ENCODE measurements around the gene MATN3. TPM values are rescaled to one million over a fixed set of nuclear protein-coding genes. Genes with fewer than 3 reads are reported as not detected.

MATN3 gene
- total RNA-seq, 4 donors from 2014 or later: 0.11 to 1.5 (median 0.60) TPM

- DNase-seq (ENCODE audit: low spot score in 2 of 2): no peak
- intact Hi-C loops (cut with DNase I; ENCODE audit: low total_unique reads): no loop called here
- TF ChIP-seq CTCF (IDR thresholded peaks at IDR 0.05) (no peak), POLR2A (IDR thresholded peaks at IDR 0.05) (no peak)
- no peak overlapping the region for H3K4me3 ChIP-seq (ENCODE audit: low read depth, poor library complexity, severe bottlenecking)
Observed at GRCh38 chr2:20016346-20016745, 3.9 kb upstream of the MATN3 start.

GRCh38 chr2:20015482-20016083, 3.1 kb upstream of the MATN3 start:
- no peak overlapping the region for H3K4me3 ChIP-seq (ENCODE audit: low read depth, poor library complexity, severe bottlenecking)
- DNase-seq (ENCODE audit: low spot score in 2 of 2): no peak
- no peak for TF ChIP-seq POLR2A (IDR thresholded peaks at IDR 0.05)
- TF ChIP-seq CTCF (IDR thresholded peaks at IDR 0.05): no peak
- intact Hi-C loops (cut with DNase I; ENCODE audit: low total_unique reads): no loop called here
- WGBS, 2 donors: 22 to 26% methylated on average over 2 of the region's 2 CpGs

- TF ChIP-seq POLR2A (IDR thresholded peaks at IDR 0.05) (no peak), CTCF (IDR thresholded peaks at IDR 0.05) (no peak)
- intact Hi-C loops (cut with DNase I; ENCODE audit: low total_unique reads): loop anchor here (5.0 kb wide), 1 partner anchor 84 kb away; no protein-coding TSS in a partner anchor
- DNase-seq (ENCODE audit: low spot score in 2 of 2): no peak
- WGBS, 2 donors: 58 to 60% methylated on average over 15 of the region's 15 CpGs
- H3K4me3 ChIP-seq (ENCODE audit: low read depth, poor library complexity, severe bottlenecking): no peak overlapping the region
Observed at GRCh38 chr2:20013126-20013849, 820 bp upstream of the MATN3 start.

- WGBS, 2 donors: 28 to 32% methylated on average over 4 of the region's 4 CpGs
- H3K4me3 ChIP-seq (ENCODE audit: low read depth, poor library complexity, severe bottlenecking): no peak overlapping the region
- DNase-seq (ENCODE audit: low spot score in 2 of 2): no peak
- intact Hi-C loops (cut with DNase I; ENCODE audit: low total_unique reads): loop anchor here (5.0 kb wide), 1 partner anchor 85 kb away; no protein-coding TSS in a partner anchor
- no peak for TF ChIP-seq CTCF (IDR thresholded peaks at IDR 0.05)
- TF ChIP-seq POLR2A (IDR thresholded peaks at IDR 0.05): no peak
Observed at GRCh38 chr2:20012032-20012281, 511 bp downstream of the MATN3 start.

- intact Hi-C loops (cut with DNase I; ENCODE audit: low total_unique reads): loop anchor here (5.0 kb wide), 1 partner anchor 86 kb away; no protein-coding TSS in a partner anchor
- no peak for TF ChIP-seq POLR2A (IDR thresholded peaks at IDR 0.05)
- no peak for DNase-seq (ENCODE audit: low spot score in 2 of 2)
- WGBS, 2 donors: 75 to 76% methylated on average over 14 of the region's 14 CpGs
- no peak overlapping the region for H3K4me3 ChIP-seq (ENCODE audit: low read depth, poor library complexity, severe bottlenecking)
Observed at GRCh38 chr2:20011276-20012031, 1.0 kb downstream of the MATN3 start.

GRCh38 chr2:20008703-20009102, 3.8 kb downstream of the MATN3 start:
- 78 to 80% methylated on average over 5 of the region's 5 CpGs for WGBS, 2 donors
- TF ChIP-seq POLR2A (IDR thresholded peaks at IDR 0.05): no peak
- TF ChIP-seq CTCF (IDR thresholded peaks at IDR 0.05): no peak
- intact Hi-C loops (cut with DNase I; ENCODE audit: low total_unique reads): no loop called here
- DNase-seq (ENCODE audit: low spot score in 2 of 2): no peak
- no peak overlapping the region for H3K4me3 ChIP-seq (ENCODE audit: low read depth, poor library complexity, severe bottlenecking)

Measured in lower leg skin (tissue), 4 donors.